Effector memory CD8-positive, alpha-beta T cell (primary cell): ENCODE measurements around the gene PCP4L1.

Experiments
- ATAC-seq: fragments of 150-1000 bp; cut with Tn5 transposase; replicated peaks from 2 replicates; pipeline ENCODE4 v1.10.0; 2021; ENCODE audit warnings: mild to moderate bottlenecking, moderate library complexity
- DNase-seq, 3 experiments: peaks; one replicate each; pipeline ENCODE4 v3.0.0; 2021
- H3K27ac Mint-ChIP-seq, 2 donors: one replicate each; pipeline ENCODE4 v1.8.0; 2022; ENCODE audit warnings: mild to moderate bottlenecking in 2 of 2, mixed read lengths in 2 of 2, moderate library complexity in 2 of 2
- H3K27me3 Mint-ChIP-seq, 2 donors: one replicate each; pipeline ENCODE4 v1.8.0; 2022; ENCODE audit warnings: mixed read lengths in 2 of 2
- H3K36me3 Mint-ChIP-seq: one replicate; pipeline ENCODE4 v1.8.0; 2022; ENCODE audit warnings: mild to moderate bottlenecking, moderate library complexity, mixed read lengths; ENCODE audit not compliant: insufficient read depth
- H3K4me1 Mint-ChIP-seq, 2 donors: one replicate each; pipeline ENCODE4 v1.8.0; 2022; ENCODE audit warnings: low read depth in 2 of 2, mixed read lengths in 2 of 2
- H3K4me3 Mint-ChIP-seq, 2 donors: one replicate each; pipeline ENCODE4 v1.8.0; 2022; ENCODE audit warnings: mild to moderate bottlenecking in 2 of 2, mixed read lengths in 2 of 2, moderate library complexity in 2 of 2
- H3K9me3 Mint-ChIP-seq, 2 donors: one replicate each; pipeline ENCODE4 v1.8.0; 2022; ENCODE audit warnings: mixed read lengths in 2 of 2

PCP4L1 gene

GRCh38 chr1:161324020-161324419 is 65.5 kb downstream of the PCP4L1 start:
- Mint-ChIP-seq H3K9me3 (no peaks in the 10 kb centered on the region), H3K27ac (peak overlapping the region; percentile 86 to 87), H3K27me3 (no peaks in the 10 kb centered on the region), H3K4me3 (peak overlapping the region; percentile 27 to 45), H3K36me3 (peaks cover 42% of the 10 kb centered on the region), H3K4me1 (peaks cover 8 to 10% of the 10 kb centered on the region in 2 donors)
- ATAC-seq = peak; percentile 100
- peak; percentile 12 to 23 (median 17) for DNase-seq

DNA sequence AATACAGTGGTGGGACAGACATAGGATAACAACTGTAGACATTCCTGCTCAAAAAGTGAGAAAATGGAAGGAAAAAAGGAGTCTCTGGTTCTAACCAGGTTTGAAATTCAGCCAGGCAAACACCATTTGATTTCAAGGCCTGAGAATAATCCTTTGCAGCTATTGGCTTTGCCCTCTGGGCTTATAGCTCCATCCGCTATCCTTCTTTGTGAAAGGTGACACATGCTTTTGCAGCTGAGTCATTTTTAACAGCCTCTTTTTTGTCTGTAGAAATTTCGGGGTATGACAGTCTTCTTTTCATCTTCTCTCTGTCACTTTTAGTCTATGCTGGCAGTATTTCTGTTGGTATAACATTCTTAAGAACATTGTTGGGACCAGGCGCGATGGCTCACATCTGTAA is 71.8 kb downstream of the PCP4L1 start:
- peaks cover 0 to 6% of the 10 kb centered on the region in 2 donors for H3K4me1 Mint-ChIP-seq

GRCh38 chr1:161333166-161333565 is 74.6 kb downstream of the PCP4L1 start:
- Mint-ChIP-seq H3K9me3 (no peaks in the 10 kb centered on the region), H3K36me3 (peaks cover 75% of the 10 kb centered on the region), H3K4me3 (no peak overlapping the region), H3K4me1 (peaks cover 0 to 10% of the 10 kb centered on the region in 2 donors), H3K27ac (no peak overlapping the region), H3K27me3 (no peaks in the 10 kb centered on the region)
- ATAC-seq = no peak
- no peak for DNase-seq

More for the DNA sequence above, 71.8 kb downstream of the PCP4L1 start:
- ATAC-seq = no peak
- no peak overlapping the region for H3K4me3 Mint-ChIP-seq
- DNase-seq = no peak
- H3K9me3 Mint-ChIP-seq = no peaks in the 10 kb centered on the region
- H3K27ac Mint-ChIP-seq = no peak overlapping the region
- H3K36me3 Mint-ChIP-seq = peaks cover 80% of the 10 kb centered on the region
- no peaks in the 10 kb centered on the region for H3K27me3 Mint-ChIP-seq
